Prostate gland (tissue), 2 donors: Measurements from ENCODE around the gene ELFN1.

Source experiments
- POLR2A ChIP-seq: fragments of 450-650 bp; IDR thresholded peaks from one replicate; pipeline ENCODE4 v1.6.1; 2016; ENCODE audit warnings: antibody characterized with exemption, mild to moderate bottlenecking
- TF ChIP-seq, protein P1 (sequence below), 4 experiments: fragments of 200-600 bp in 2 of 4; fragments of 450-650 bp in 2 of 4; sonication (generic) in 2 of 4; IDR thresholded peaks; 1 replicate in 3 of 4; 2 replicates in 1 of 4; pipeline ENCODE4 v1.5.1; 2016 to 2019; ENCODE audit warnings: antibody characterized with exemption in 4 of 4, mild to moderate bottlenecking in 2 of 4, moderate library complexity in 2 of 4

DNA sequence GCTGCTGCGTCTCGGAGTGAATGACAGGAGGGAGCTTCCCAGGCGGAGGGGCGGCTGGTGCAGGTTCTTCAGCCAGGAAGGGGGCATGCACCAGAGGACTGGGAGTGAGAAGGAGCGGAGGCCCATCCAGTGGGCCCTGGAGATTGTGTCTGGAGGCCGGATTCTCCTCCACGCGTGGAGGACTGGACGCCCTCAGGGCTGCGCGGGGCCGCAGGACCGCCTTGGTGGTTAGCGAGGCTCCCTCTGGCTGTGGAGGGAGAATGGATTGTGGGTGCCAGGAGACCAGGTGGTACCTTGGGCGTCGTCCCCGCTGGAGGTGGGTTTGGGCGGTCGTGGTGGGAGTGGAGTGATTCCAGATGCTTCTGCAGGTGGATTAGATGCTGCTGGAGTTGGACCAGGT, 68.9 kb downstream of the ELFN1 start:
- TF ChIP-seq, protein P1, sequence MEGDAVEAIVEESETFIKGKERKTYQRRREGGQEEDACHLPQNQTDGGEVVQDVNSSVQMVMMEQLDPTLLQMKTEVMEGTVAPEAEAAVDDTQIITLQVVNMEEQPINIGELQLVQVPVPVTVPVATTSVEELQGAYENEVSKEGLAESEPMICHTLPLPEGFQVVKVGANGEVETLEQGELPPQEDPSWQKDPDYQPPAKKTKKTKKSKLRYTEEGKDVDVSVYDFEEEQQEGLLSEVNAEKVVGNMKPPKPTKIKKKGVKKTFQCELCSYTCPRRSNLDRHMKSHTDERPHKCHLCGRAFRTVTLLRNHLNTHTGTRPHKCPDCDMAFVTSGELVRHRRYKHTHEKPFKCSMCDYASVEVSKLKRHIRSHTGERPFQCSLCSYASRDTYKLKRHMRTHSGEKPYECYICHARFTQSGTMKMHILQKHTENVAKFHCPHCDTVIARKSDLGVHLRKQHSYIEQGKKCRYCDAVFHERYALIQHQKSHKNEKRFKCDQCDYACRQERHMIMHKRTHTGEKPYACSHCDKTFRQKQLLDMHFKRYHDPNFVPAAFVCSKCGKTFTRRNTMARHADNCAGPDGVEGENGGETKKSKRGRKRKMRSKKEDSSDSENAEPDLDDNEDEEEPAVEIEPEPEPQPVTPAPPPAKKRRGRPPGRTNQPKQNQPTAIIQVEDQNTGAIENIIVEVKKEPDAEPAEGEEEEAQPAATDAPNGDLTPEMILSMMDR (IDR thresholded peaks at IDR 0.05): no peak
- TF ChIP-seq POLR2A: no peak
